Measurements from ENCODE around the gene NTM. TPM values are rescaled to one million over a fixed set of nuclear protein-coding genes. Genes with fewer than 3 reads are reported as not detected.

Gene NTM
- total RNA-seq, 4 donors from 2014 or later: 1.4 to 5.7 TPM; not detected in 2

DNA sequence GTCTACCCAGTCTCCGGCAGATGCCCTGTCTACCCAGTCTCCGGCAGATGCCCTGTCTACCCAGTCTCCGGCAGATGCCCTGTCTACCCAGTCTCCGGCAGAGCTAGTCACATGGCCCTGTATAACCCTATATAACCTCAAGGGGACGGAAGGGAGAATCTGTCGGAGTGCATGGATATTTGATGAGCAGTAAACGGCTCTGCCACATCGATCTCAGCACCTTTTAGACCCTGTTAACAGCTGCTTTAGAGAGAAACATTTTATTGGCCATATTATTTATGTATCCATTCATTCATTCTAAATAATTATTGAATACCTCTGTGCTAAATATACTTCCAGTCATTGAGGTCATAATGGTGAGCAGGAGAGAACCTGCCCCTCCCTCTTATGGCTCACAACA is 228.9 kb downstream of the NTM start:
- no peak overlapping the region for H3K27ac ChIP-seq
- no peaks in the 10 kb centered on the region for H3K9me3 ChIP-seq
- no peak for DNase-seq
- no peak for TF ChIP-seq CTCF (IDR thresholded peaks at IDR 0.05)
- no peak for TF ChIP-seq POLR2A (IDR thresholded peaks at IDR 0.05)
- no peak overlapping the region for H3K4me3 ChIP-seq
- intact Hi-C loops (cut with DNase I; ENCODE audit: low total_unique reads): no loop called here
- no peaks in the 10 kb centered on the region for H3K4me1 ChIP-seq
- no peaks in the 10 kb centered on the region for H3K27me3 ChIP-seq
- no peaks in the 10 kb centered on the region for H3K36me3 ChIP-seq

- Histone ChIP-seq H3K36me3 (no peaks in the 10 kb centered on the region), H3K27ac (no peak overlapping the region), H3K27me3 (no peaks in the 10 kb centered on the region), H3K4me3 (no peak overlapping the region), H3K9me3 (no peaks in the 10 kb centered on the region), H3K4me1 (no peaks in the 10 kb centered on the region)
- no peak for TF ChIP-seq POLR2A (IDR thresholded peaks at IDR 0.05)
- TF ChIP-seq CTCF (IDR thresholded peaks at IDR 0.05): no peak
- no peak for DNase-seq
- intact Hi-C loops (cut with DNase I; ENCODE audit: low total_unique reads): no loop called here
These were observed 230.2 kb downstream of the NTM start for GRCh38 chr11:131600628-131601027.

- H3K36me3 ChIP-seq: no peaks in the 10 kb centered on the region
- DNase-seq: no peak
- no peaks in the 10 kb centered on the region for H3K9me3 ChIP-seq
- H3K4me3 ChIP-seq: no peak overlapping the region
- TF ChIP-seq CTCF (IDR thresholded peaks at IDR 0.05): no peak
- no peak for TF ChIP-seq POLR2A (IDR thresholded peaks at IDR 0.05)
- H3K4me1 ChIP-seq: no peaks in the 10 kb centered on the region
- no peaks in the 10 kb centered on the region for H3K27me3 ChIP-seq
- no peak overlapping the region for H3K27ac ChIP-seq
- intact Hi-C loops (cut with DNase I; ENCODE audit: low total_unique reads): no loop called here
These were observed 231.2 kb downstream of the NTM start for GRCh38 chr11:131601586-131601985.

GRCh38 chr11:131602431-131602830 is 232.0 kb downstream of the NTM start:
- intact Hi-C loops (cut with DNase I; ENCODE audit: low total_unique reads): no loop called here
- no peaks in the 10 kb centered on the region for H3K4me1 ChIP-seq
- H3K27ac ChIP-seq: no peak overlapping the region
- H3K36me3 ChIP-seq: no peaks in the 10 kb centered on the region
- TF ChIP-seq CTCF (IDR thresholded peaks at IDR 0.05): no peak
- no peak for TF ChIP-seq POLR2A (IDR thresholded peaks at IDR 0.05)
- H3K9me3 ChIP-seq: no peaks in the 10 kb centered on the region
- no peaks in the 10 kb centered on the region for H3K27me3 ChIP-seq
- H3K4me3 ChIP-seq: no peak overlapping the region
- no peak for DNase-seq

DNA sequence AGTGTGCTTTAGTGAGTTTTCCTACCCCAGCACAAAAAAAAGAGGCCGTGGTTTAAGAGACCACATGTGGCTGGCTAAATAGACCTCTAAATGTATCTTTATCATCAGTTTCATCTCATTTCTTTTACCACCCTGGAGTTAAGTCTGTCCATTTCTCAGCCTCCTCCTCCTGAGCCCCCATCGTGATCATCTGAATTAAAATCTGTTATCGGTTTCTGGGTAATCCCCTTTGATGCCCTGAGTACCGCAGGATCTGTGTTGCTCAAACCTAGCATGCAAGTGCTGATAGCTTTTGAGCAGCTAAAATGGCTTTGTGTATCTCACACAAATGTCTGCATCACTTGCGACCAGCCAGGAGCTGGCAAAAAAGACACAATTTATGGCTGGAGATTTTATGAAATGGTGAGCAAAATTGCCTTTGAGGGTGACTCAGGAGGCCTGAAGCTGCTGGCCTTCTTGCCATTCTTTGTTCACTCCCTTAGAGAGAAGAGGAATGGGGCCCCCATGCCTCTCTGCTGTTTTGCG is 236.5 kb downstream of the NTM start:
- no peaks in the 10 kb centered on the region for H3K27me3 ChIP-seq

More for the DNA sequence above, 236.5 kb downstream of the NTM start:
- Histone ChIP-seq H3K36me3 (no peaks in the 10 kb centered on the region), H3K4me3 (no peak overlapping the region), H3K9me3 (no peaks in the 10 kb centered on the region), H3K4me1 (no peaks in the 10 kb centered on the region), H3K27ac (no peak overlapping the region)
- TF ChIP-seq POLR2A (IDR thresholded peaks at IDR 0.05): no peak
- TF ChIP-seq CTCF (IDR thresholded peaks at IDR 0.05): no peak
- intact Hi-C loops (cut with DNase I; ENCODE audit: low total_unique reads): no loop called here
- DNase-seq: no peak

Data from uterus (tissue), 4 donors.